HG03139 (cell line): Measurements from ENCODE around the gene NUDT17.

ENCODE experiments used
- ATAC-seq: cut with Tn5 transposase; IDR thresholded peaks from one replicate; pipeline ENCODE4 v1.9.1; 2021; ENCODE audit not compliant: unreplicated experiment

The NUDT17 gene

DNA sequence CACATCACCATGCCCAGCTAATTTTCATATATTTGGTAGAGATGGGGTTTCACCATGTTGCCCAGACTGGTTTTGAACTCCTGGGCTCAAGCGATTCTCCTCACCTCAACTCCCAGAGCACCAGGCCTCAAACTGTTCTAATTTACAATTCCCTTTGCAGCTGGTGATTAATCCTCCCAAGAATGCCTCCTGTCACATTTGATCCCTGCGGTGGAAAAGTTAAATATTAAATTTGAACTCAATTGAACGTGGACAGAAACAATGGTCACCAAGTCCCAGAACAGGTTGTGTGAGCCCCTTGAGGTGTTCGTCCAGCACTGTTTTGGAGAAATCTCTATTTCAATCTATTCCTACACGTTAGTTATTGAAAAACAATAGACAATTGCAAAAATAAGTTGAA is 42.2 kb downstream of the NUDT17 start:
- no peak for ATAC-seq

DNA sequence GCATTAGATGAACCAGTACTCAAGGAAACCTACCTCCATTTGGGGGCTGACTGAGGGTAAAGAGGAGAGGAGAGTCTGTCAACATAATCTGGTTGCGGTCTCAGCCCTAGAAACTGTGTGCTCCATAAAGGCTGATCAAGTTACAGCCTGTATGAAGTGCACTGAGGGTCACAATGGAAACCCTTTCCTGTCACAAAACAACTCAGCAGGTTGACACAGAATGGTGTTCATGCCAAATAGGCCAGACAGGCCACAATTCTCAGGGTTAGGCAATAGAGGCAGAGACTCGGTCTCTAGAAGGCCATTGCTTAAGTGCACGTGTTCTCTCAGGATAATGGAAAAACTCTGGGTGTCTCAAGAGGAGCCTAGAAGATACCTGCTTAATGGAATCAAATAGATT is 44.3 kb downstream of the NUDT17 start:
- ATAC-seq, result no peak

DNA sequence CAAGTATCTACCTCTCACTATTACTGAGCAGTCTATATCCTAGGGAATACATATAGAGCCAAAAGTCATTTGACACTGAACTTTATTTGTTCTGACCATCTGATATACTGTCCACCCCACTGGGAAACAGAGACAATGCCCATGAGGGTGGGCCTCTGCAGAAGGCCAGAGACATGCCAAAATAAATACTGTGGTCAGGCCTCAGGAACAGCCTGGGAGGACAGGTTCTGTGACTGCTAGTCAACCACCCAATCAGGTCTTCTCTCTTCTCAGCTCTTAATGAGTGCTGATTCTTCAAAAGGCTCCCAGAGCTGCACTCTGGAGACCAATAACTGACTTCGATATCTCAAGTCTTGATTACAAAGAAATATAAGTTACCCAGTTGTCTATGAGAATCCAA is 45.7 kb downstream of the NUDT17 start:
- ATAC-seq, result no peak

GRCh38 chr1:145891587-145892485 is 46.4 kb downstream of the NUDT17 start:
- no peak for ATAC-seq

GRCh38 chr1:145892486-145893087 is 47.2 kb downstream of the NUDT17 start:
- ATAC-seq, result no peak

- no peak for ATAC-seq
Observed at GRCh38 chr1:145893306-145894055, 48.1 kb downstream of the NUDT17 start.

GRCh38 chr1:145895471-145895870 is 50.0 kb downstream of the NUDT17 start:
- ATAC-seq, result no peak

DNA sequence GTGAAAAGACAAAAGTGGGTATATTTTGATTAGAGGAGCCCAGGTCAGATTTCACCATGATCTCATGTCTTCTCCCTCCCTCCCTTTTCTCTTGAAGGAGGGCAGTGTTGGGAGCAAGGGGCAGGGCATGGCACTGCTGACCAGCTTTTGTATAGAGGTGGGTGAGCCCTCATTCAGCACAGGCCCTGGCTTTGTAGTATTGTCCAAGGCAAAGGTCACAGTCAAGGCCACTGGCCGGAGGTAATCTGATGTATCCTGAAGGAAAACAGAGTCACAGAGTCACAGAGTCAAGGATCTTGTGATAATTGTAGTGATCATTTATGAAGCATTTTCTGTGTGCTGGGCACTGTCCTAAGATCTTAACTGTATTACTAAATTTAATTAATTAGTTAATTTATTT is 52.5 kb downstream of the NUDT17 start:
- no peak for ATAC-seq
